Urothelium cell line (cell line): Measurements from ENCODE around the gene CUBN.
A peak's percentile ranks its signal among the peaks of the same experiment; 100 is the strongest.

Experiments
- DNase-seq: peaks from one replicate; pipeline ENCODE4 v3.0.0; 2011; ENCODE audit warnings: low spot score, mixed read lengths
- FAIRE-seq: peaks from 2 replicates; lab custom pipeline; 2011; peaks lifted over from hg19 to GRCh38; lab: Jason Lieb, UNC

CUBN gene

GRCh38 chr10:16891375-16892313, 238.0 kb downstream of the CUBN start:
- FAIRE-seq (no peak), DNase-seq (peak; percentile 25)

DNA sequence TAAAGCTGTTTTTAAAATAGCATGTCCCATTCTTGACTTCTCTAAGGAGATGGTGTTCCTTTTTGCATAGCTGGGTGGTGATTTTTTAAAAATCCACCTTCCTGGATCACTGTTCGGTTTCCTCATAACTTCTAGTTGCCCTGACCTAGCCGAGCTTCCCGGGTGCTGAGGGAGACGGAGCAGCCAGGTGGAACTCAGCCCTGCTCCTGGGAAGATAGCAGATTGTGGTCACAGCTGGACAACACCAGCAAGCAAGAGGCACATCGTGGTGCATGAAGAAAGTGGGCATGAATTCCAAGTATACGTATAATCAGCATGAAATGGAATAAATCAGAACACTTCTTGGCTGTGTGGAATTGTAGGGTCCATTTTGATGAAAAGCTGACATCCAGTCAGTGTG, 238.9 kb downstream of the CUBN start:
- DNase-seq = no peak
- FAIRE-seq = no peak

- FAIRE-seq = no peak
Measured at GRCh38 chr10:16887565-16887964, 242.0 kb downstream of the CUBN start.

DNA sequence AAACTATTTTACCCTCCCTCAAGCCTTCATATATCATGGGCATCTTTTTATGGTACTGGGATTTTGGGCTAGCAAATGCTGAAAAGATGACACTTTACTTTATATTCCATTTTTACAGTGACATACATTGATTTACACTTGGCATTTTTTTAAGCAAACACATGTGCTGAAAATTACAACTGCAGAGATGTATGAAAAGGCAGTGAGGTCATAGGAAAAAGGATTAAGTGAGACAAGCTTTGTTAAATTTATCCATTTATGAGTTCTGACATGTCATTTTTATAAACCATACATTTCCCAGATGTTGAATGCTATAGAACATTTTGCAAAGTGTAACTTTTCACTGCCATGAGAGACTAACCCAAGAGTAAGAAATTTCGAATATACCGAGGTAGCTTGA, 243.6 kb downstream of the CUBN start:
- FAIRE-seq (no peak), DNase-seq (no peak)

More at GRCh38 chr10:16887565-16887964, 242.0 kb downstream of the CUBN start:
- no peak for DNase-seq

DNA sequence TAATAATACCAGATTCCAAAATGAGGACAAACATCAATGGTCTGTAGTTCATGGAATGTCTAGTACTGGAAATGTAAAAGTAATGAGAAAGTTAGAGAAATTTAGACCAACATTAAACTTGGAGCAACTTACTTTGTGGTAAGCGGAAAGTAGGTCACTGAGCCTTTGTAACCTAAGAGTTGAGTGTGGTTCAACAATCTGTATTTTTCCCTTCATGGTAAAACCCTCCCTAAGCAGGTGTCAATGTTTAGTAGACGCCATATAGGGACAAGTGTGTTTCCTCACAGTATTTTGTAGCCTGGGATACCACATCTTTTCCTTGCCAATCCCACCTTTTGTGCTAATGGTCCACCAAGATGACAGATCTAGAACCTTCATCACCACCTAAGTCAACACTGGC, 245.1 kb downstream of the CUBN start:
- no peak for FAIRE-seq
- no peak for DNase-seq

DNA sequence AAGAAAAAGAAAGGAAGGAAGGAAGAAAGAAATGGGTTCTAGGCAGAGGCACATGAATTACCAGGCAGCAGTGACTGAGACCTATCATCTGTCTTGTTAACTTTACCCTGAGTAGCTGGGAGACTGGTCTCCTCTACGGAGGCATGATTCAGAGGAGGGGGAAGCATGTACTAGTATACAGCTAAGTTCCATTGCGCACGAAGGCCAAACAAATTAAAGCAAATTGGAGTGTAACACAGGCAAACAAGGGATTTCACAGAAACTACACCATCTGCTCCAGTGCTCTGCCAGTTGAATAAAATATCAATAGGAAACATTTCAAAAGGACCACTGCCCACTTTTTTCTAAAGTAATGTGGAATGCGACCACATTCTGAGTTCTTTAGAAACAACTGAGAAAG, 246.5 kb downstream of the CUBN start:
- no peak for DNase-seq
- FAIRE-seq = no peak

DNA sequence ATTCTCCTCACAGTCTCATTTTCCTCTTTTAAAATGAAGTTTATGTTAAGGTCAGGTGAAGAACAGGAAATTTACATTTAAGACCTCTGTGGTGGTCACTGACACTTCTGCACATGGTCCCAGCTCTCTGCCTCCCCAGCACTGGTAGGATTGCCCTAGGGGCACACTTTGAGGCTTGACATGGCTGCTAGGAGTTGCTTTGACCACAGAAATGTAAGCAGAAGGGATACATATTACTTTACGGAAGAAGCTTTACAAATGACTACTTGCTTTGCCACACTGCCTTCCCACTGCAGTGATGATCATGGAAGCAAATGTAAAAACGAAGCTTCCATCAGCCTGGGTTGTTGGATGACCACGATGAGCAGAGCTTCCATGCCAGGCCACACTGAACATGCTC, 259.3 kb downstream of the CUBN start:
- no peak for DNase-seq
- FAIRE-seq = no peak

DNA sequence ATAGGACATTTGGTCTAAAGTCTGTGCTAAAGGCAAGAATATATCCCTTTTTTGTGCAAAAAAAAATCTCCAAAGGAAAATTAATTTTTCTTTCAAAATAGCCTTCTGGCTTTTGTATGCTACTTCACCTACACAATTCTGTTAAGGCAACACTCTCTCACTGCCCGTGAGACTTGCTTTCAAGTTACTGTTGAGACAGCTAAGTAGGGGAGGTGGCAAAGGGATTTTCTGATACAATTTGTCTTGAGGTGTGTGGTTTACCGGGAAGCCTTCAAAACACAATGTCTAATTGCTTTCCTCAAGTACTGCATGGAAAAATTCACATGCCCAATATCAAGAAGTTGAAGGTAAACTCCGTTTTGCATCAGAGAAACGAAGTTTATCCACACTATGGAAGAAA, 261.6 kb downstream of the CUBN start:
- FAIRE-seq (no peak), DNase-seq (no peak)

DNA sequence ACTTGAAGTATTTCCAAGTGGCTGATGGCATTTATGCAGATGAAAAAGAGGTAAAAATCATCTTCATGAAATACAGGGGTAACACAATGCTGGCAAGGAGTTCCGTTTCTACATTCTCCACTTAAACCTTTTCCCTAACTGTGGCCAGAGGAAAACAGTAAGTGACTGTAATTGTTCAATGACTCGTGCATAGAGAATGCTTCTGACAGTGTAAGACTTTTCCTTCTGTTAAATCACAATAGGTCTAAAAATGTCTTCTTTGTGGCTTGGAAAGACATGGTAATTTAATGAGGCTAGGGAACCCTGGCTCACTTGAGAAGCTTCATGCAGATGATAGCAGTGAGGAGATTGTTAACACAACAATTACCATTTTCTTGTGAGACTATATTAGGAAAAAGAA, 262.1 kb downstream of the CUBN start:
- FAIRE-seq = no peak

GRCh38 chr10:16866541-16867275, 262.9 kb downstream of the CUBN start:
- DNase-seq (no peak), FAIRE-seq (no peak)

More for the DNA sequence above, 262.1 kb downstream of the CUBN start:
- peak; percentile 25 for DNase-seq

DNA sequence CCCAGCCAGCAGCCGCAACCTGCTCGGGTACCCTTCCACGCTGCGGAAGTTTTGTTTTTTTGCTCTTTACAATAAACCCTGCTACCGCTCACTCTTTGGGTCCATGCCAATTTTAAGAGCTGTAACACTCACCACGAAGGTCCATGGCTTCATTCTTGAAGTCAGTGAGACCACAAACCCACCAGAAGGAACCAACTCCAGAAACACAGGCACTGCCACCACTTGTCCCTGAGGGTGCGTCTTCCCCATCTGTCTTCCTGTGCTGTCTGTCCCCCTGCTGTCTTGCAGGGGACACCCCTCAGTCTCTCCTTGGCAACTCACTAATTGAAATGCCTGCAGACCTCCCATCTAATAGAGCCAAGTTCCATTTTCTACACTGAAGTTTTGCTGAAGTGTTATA, 263.8 kb downstream of the CUBN start:
- FAIRE-seq (no peak), DNase-seq (no peak)

GRCh38 chr10:16863766-16864165, 265.8 kb downstream of the CUBN start:
- no peak for DNase-seq
- no peak for FAIRE-seq

- FAIRE-seq (no peak), DNase-seq (no peak)
Measured at GRCh38 chr10:16857419-16857818, 272.2 kb downstream of the CUBN start.

GRCh38 chr10:16856567-16856966, 273.0 kb downstream of the CUBN start:
- FAIRE-seq = peak; percentile 37

GRCh38 chr10:16856092-16856491, 273.5 kb downstream of the CUBN start:
- FAIRE-seq = no peak

More at GRCh38 chr10:16856567-16856966, 273.0 kb downstream of the CUBN start:
- DNase-seq = no peak

GRCh38 chr10:16854623-16855022, 275.0 kb downstream of the CUBN start:
- DNase-seq (no peak), FAIRE-seq (no peak)

More at GRCh38 chr10:16856092-16856491, 273.5 kb downstream of the CUBN start:
- DNase-seq = no peak

- FAIRE-seq = no peak
- DNase-seq = no peak
Measured at GRCh38 chr10:16853809-16854208, 275.8 kb downstream of the CUBN start.

- DNase-seq = peak; percentile 41
- no peak for FAIRE-seq
Measured at GRCh38 chr10:16853201-16853600, 276.4 kb downstream of the CUBN start.

DNA sequence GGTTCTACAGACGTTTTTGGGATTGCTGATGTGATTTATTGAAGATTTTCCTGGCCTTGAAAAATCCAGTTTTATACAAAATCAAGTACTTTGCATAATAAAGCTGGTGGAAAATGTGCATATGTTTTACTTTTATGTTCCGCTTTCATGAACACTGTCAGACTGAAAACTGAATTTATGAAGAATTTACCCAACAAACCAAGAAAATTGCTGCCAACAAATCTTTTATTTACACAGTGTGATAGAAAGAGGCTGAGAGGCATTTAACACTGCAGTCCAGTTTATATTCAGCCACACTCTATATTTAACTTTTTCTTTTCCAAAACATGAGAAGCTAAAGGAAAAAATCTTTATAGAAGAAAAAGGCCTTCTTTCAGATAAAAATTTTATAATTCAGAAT, 277.0 kb downstream of the CUBN start:
- no peak for FAIRE-seq
- DNase-seq = no peak

DNA sequence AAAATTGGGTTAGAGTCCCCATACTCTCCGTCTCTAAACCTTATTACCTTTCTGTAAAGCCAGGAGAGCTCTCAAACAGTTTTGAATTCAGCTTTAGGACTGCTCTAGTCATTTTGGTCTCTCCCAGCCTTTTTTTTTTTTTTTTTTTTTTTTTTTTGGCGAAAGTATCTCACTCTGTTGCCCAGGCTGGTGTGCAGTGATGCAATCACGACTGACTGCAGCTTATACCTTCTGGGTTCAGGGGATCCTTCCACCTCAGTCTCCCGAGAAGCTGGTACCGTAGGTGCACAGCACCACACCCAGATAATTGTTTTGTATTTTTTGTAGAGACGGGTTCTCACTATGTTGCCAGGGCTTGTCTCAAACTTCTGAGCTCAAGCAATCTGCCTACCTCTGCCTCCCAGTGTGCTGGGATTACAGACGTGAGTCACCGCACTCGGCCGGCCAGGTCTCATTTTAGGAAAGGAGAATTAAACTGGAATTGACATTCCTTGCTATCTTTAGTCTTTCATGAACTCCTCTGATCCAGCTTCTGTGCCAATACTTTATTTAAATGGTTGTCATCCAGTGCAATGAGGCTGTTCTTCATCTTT, 281.0 kb downstream of the CUBN start:
- FAIRE-seq (no peak), DNase-seq (no peak)

- no peak for DNase-seq
- no peak for FAIRE-seq
Measured at GRCh38 chr10:16847644-16848043, 282.0 kb downstream of the CUBN start.
